Testis (tissue), 3 donors: Measurements from ENCODE around the gene WRAP73. TPM values are rescaled to one million over a fixed set of nuclear protein-coding genes. Genes with fewer than 3 reads are reported as not detected.

Experiments
- DNase-seq: peaks from one replicate; pipeline ENCODE4 v3.0.0-alpha.2; 2019
- H3K27ac ChIP-seq, 2 donors: fragments of 200-600 bp; sonication (generic); one replicate each; pipeline ENCODE4 v1.5.1; 2019
- H3K27me3 ChIP-seq: fragments of 200-600 bp; sonication (generic); one replicate; pipeline ENCODE4 v1.5.1; 2019
- H3K36me3 ChIP-seq: fragments of 200-600 bp; sonication (generic); one replicate; pipeline ENCODE4 v1.5.1; 2017; ENCODE audit warnings: low read depth; ENCODE audit errors: missing control alignments
- H3K4me1 ChIP-seq: fragments of 200-600 bp; sonication (generic); one replicate; pipeline ENCODE4 v1.5.1; 2019
- H3K4me3 ChIP-seq, 2 donors: fragments of 200-600 bp; sonication (generic); one replicate each; pipeline ENCODE4 v1.5.1; 2017 to 2019
- H3K9me3 ChIP-seq: fragments of 200-600 bp; sonication (generic); one replicate; pipeline ENCODE4 v1.5.1; 2017
- POLR2A ChIP-seq: fragments of 450-650 bp; IDR thresholded peaks from one replicate; pipeline ENCODE4 v1.6.1; 2017; ENCODE audit warnings: antibody characterized with exemption, mild to moderate bottlenecking, moderate library complexity
- WGBS, 2 donors: methylation state at CpG; one replicate each; pipeline ENCODE4 v1.1.5; 2018; 5-methylcytosine and 5-hydroxymethylcytosine counted together
- intact Hi-C: fragments of 100-400 bp; cut with DNase I; formaldehyde crosslinking; loops from one replicate; pipeline ENCODE4 v1.15.1; 2023; ENCODE audit warnings: low total_unique reads
- polyA plus RNA-seq: library from polyadenylated mRNA; stranded (reverse); fragments of 350-450 nt; fragmentation: Illumina TruSeq; extraction: RNeasy Lipid Tissue Mini Kit (QIAGEN cat#74804); gene quantifications from one replicate; pipeline ENCODE4 v1.2.3, GENCODE V29; 2014; ENCODE audit warnings: low read depth, low replicate concordance; ENCODE audit not compliant: insufficient read depth
- total RNA-seq, 2 donors: library from RNA; depleted of rRNA; stranded (reverse); fragments of >200 nt; gene quantifications; one replicate each; pipeline ENCODE4 v1.2.3, GENCODE V29; 2016
- TF ChIP-seq, protein P1 (sequence below), 3 experiments: fragments of 450-650 bp in 2 of 3; fragments of 200-600 bp in 1 of 3; sonication (generic) in 1 of 3; IDR thresholded peaks; one replicate each; pipeline ENCODE4 v1.5.1; 2016 to 2019; ENCODE audit warnings: antibody characterized with exemption in 3 of 3, mild to moderate bottlenecking in 2 of 3, moderate library complexity in 1 of 3

Gene WRAP73
- total and polyA plus RNA-seq, 3 donors from 2014 or later: 26.1 to 34.2 (median 32.5) TPM

DNA sequence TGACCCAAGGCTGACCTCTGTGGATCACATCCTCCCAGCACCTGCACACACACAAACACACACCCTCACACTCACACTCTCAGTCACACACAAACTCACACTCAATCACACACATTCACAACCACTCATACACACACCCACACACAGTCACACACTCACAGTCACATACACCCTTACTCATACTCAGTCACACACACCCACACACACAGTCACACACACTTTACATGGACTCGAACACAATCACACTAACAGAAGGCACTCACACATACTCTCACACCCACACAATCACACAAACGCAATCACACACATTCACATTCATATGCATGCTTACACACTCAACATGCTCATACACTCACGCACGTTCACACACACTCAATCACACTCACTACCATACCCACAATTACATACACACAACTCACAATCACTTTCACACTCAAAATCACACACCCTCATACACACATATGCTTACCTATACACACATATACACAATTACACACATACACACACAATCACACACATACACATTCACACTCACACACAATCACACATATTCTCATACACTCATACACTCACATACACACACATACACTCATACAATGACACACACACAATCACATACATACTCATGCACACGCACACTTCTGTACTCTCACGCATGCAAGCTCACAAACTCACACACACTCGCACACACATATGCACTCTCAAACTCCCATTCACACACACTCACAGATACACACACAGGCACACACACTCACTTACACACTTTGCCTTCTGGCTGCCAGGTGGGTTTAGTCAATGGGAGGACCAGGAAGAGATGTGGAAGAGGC, 44.7 kb downstream of the WRAP73 start:
- no peak for DNase-seq
- no peaks in the 10 kb centered on the region for H3K27me3 ChIP-seq
- no peaks in the 10 kb centered on the region for H3K9me3 ChIP-seq
- intact Hi-C loops: no loop called here
- H3K4me3 ChIP-seq: no peak overlapping the region
- no peak overlapping the region for H3K27ac ChIP-seq
- no peaks in the 10 kb centered on the region for H3K36me3 ChIP-seq
- H3K4me1 ChIP-seq: peaks cover under 1% of the 10 kb centered on the region
- no peak for TF ChIP-seq POLR2A
- TF ChIP-seq, protein P1, sequence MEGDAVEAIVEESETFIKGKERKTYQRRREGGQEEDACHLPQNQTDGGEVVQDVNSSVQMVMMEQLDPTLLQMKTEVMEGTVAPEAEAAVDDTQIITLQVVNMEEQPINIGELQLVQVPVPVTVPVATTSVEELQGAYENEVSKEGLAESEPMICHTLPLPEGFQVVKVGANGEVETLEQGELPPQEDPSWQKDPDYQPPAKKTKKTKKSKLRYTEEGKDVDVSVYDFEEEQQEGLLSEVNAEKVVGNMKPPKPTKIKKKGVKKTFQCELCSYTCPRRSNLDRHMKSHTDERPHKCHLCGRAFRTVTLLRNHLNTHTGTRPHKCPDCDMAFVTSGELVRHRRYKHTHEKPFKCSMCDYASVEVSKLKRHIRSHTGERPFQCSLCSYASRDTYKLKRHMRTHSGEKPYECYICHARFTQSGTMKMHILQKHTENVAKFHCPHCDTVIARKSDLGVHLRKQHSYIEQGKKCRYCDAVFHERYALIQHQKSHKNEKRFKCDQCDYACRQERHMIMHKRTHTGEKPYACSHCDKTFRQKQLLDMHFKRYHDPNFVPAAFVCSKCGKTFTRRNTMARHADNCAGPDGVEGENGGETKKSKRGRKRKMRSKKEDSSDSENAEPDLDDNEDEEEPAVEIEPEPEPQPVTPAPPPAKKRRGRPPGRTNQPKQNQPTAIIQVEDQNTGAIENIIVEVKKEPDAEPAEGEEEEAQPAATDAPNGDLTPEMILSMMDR (IDR thresholded peaks at IDR 0.05): no peak
- WGBS, 2 donors: 95 to 97% methylated on average over 7 of the region's 7 CpGs

DNA sequence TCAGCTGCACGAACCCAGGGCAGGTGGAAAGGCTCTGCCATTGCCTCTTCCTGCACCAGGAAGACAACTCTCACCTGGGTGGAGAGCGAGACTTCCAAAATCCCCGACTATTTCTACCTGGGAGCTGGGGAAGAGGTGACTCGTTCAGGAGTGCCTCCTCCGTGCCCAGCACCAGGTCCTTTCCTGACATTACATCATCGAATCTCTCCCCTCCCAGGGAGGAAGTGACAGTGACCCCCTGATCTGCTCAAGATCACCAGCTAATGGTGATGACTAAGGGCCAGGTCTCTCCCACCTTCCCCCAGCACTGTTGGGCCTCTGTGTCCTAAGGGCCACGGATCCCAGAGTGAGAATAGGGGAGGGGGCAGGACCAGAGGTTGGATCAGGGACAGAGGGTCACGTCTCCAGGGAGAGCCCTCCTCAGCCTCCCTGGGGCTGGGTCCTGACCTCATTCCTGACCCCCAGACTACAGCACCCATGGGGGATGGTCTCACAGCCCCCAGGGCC, 45.4 kb downstream of the WRAP73 start:
- Histone ChIP-seq H3K9me3 (no peaks in the 10 kb centered on the region), H3K4me1 (no peaks in the 10 kb centered on the region), H3K4me3 (no peak overlapping the region), H3K27me3 (no peaks in the 10 kb centered on the region), H3K36me3 (no peaks in the 10 kb centered on the region), H3K27ac (no peak overlapping the region)
- intact Hi-C loops: no loop called here
- 94 to 97% methylated on average over 5 to 8 of the region's 8 CpGs for WGBS, 2 donors
- TF ChIP-seq POLR2A: no peak
- TF ChIP-seq, protein P1 (IDR thresholded peaks at IDR 0.05): no peak
- no peak for DNase-seq

DNA sequence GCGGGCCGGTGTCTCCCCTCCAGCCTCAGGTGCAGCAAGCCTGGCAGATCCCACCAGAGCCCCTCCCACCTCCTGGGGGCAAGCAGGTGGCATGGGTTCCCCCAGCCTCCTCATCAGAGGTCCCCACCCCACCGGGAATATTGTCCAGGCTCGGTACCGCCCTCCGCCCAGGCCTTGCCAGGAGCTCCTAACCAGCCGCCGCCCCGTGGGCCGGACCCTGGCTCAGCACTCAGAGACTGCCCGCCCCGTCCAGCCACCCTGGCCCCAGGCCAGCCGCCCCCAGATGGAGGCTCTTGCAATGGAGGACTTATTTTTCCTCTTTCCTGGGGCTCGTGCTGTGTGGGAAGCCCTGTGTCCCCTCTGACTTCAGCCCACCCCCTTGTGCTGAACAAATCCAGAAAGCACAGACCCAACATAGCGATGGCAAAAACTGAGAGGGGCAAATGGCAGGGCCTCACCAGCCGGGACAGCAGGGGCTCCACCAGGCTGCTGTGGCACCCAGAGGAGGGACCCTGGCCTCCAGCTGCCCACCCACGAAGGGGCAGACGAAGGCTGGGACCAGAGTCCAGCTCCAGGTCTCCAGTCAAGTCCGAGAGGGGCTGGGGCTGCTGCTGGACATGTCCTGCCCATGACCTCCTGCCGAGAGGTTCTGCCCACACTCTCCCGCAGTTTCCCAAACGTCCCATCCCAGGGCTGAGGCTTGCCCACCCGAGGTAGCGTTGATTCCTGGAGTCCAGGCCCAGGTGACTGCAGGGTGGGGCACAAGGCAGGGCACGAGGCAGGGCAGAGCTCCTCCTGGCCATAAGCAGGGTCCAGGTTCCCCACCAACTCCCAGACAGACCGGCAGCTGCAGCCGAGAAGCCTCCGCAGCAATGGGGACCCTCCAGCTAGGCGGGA, 46.1 kb downstream of the WRAP73 start:
- TF ChIP-seq, protein P1 (IDR thresholded peaks at IDR 0.05): no peak
- TF ChIP-seq POLR2A: no peak
- WGBS, 2 donors: 88 to 89% methylated on average over 12 to 27 of the region's 29 CpGs
- intact Hi-C loops: no loop called here
- Histone ChIP-seq H3K27me3 (no peaks in the 10 kb centered on the region), H3K9me3 (no peaks in the 10 kb centered on the region), H3K36me3 (no peaks in the 10 kb centered on the region), H3K27ac (no peak overlapping the region), H3K4me3 (no peak overlapping the region), H3K4me1 (no peaks in the 10 kb centered on the region)
- DNase-seq: no peak

DNA sequence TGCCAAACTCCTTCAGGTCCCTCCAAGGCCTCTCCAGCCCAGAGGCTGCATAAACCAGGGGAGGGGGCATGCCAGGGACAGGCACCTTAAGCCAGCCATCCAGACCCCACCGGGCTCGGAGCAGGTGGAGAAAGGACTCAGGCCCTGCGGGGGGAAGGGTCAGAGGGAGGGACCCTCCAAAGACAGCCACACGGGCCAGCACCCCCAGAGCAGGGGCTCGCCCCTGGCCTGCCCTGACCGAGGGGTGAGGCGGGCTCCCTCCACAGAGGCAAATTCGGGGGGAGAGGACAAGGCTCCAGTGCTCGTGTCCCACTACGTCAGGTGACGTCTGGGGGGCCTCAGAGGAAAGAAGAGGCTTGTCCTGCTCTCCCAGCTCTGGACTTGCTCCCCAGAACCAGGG, 46.7 kb downstream of the WRAP73 start:
- H3K4me3 ChIP-seq: no peak overlapping the region
- TF ChIP-seq, protein P1 (IDR thresholded peaks at IDR 0.05): no peak
- no peak for TF ChIP-seq POLR2A
- intact Hi-C loops: no loop called here
- WGBS, 2 donors: 91 to 94% methylated on average over 6 to 11 of the region's 11 CpGs
- no peak for DNase-seq
- no peak overlapping the region for H3K27ac ChIP-seq
- H3K36me3 ChIP-seq: no peaks in the 10 kb centered on the region
- H3K4me1 ChIP-seq: peaks cover 4% of the 10 kb centered on the region
- H3K9me3 ChIP-seq: no peaks in the 10 kb centered on the region
- no peaks in the 10 kb centered on the region for H3K27me3 ChIP-seq
